CD4-positive, CD25-positive, alpha-beta regulatory T cell (primary cell): ENCODE measurements around the gene CACNB2. TPM values are rescaled to one million over a fixed set of nuclear protein-coding genes. Genes with fewer than 3 reads are reported as not detected.

Experiments
- ATAC-seq, 2 donors: fragments of 150-1000 bp; cut with Tn5 transposase; one replicate each; pipeline ENCODE4 v1.10.0; 2021; ENCODE audit warnings: low read depth in 2 of 2, moderate number of reproducible peaks in 2 of 2, moderate library complexity in 1 of 2
- DNase-seq, 3 donors: peaks; one replicate each; pipeline versions ENCODE4 v3.0.0 to v3.0.0-alpha.2; 2012 to 2022; ENCODE audit warnings: mixed read lengths in 1 of 3
- H3K27ac ChIP-seq: one replicate; pipeline ENCODE4 v1.7.0; 2013; ENCODE audit warnings: mild to moderate bottlenecking, low read length; ENCODE audit not compliant: insufficient read depth, poor library complexity, severe bottlenecking
- H3K27me3 ChIP-seq: one replicate; pipeline ENCODE4 v1.7.0; 2013; ENCODE audit warnings: low read length; ENCODE audit not compliant: control insufficient read depth, insufficient read depth
- H3K36me3 ChIP-seq: one replicate; pipeline ENCODE4 v1.7.0; 2013; ENCODE audit warnings: mild to moderate bottlenecking, low read length, moderate library complexity; ENCODE audit not compliant: control insufficient read depth, insufficient read depth
- H3K4me1 ChIP-seq: 2 replicates; pipeline ENCODE4 v1.7.0; 2013; ENCODE audit warnings: mild to moderate bottlenecking, low read length; ENCODE audit not compliant: insufficient read depth, control insufficient read depth, poor library complexity, severe bottlenecking
- H3K4me3 ChIP-seq: one replicate; pipeline ENCODE4 v1.7.0; 2013; ENCODE audit warnings: low read depth, mild to moderate bottlenecking, low read length, moderate library complexity
- H3K9me3 ChIP-seq, 2 experiments: 1 replicate in 1 of 2; 2 replicates in 1 of 2; pipeline ENCODE4 v1.7.0; 2013; ENCODE audit warnings: low read length in 2 of 2, mild to moderate bottlenecking in 1 of 2, moderate library complexity in 1 of 2; ENCODE audit not compliant: control insufficient read depth in 2 of 2
- H3K27ac Mint-ChIP-seq, 3 donors: one replicate each; pipeline ENCODE4 v1.8.0; 2020 to 2022; ENCODE audit warnings: mild to moderate bottlenecking in 3 of 3, mixed read lengths in 3 of 3, moderate library complexity in 2 of 3
- H3K27me3 Mint-ChIP-seq: one replicate; pipeline ENCODE4 v1.8.0; 2022; ENCODE audit warnings: mild to moderate bottlenecking, mixed read lengths
- H3K36me3 Mint-ChIP-seq: one replicate; pipeline ENCODE4 v1.8.0; 2020; ENCODE audit warnings: mixed read lengths
- H3K4me1 Mint-ChIP-seq, 4 donors: one replicate each; pipeline ENCODE4 v1.8.0; 2020 to 2022; ENCODE audit warnings: mixed read lengths in 4 of 4, mild to moderate bottlenecking in 1 of 4
- H3K4me3 Mint-ChIP-seq, 4 donors: one replicate each; pipeline ENCODE4 v1.8.0; 2020 to 2022; ENCODE audit warnings: mild to moderate bottlenecking in 4 of 4, mixed read lengths in 4 of 4, moderate library complexity in 3 of 4
- H3K9me3 Mint-ChIP-seq, 7 donors: one replicate each; pipeline ENCODE4 v1.8.0; 2020 to 2022; ENCODE audit warnings: mixed read lengths in 7 of 7, mild to moderate bottlenecking in 3 of 7, moderate library complexity in 2 of 7
- polyA plus RNA-seq, 4 donors: library from polyadenylated mRNA; unstranded; fragments of 300-500 nt; fragmentation: Illumina TruSeq; gene quantifications; one replicate each; pipeline ENCODE4 v1.2.3, GENCODE V29; 2021
- total RNA-seq: library from RNA; stranded (reverse); gene quantifications from one replicate; pipeline ENCODE4 v1.2.3, GENCODE V29; 2022

Gene CACNB2
- total and polyA plus RNA-seq, 5 donors from 2014 or later = 0.39 to 0.80 (median 0.49) TPM

DNA sequence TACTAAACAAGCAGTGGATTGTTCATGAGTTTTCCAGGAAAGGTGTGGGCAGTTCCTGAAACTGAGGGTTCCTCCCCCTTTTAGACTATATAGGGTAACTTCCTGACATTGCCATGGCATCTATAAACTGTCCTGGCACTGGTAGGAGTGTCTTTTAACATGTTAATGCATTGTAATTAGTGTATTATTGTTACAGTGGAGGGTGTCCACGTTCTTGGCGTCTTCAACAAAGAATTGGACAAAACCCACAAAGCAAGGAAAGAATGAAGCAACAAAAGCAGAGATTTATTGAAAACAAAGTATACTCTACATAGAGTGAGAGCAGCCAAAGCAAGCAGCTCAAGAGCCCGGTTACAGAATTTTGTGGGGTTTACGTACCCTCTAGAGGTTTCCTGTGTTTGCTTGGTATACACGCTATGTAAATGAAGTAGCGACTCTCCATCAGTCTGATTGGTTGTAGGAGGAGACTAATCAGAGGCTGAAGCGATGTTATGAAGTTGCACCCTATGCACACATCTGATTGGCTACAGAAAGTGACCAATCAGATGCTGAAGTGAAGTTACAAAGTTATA, 335.9 kb downstream of the CACNB2 start:
- Mint-ChIP-seq H3K36me3 (no peaks in the 10 kb centered on the region), H3K27me3 (peaks cover 6% of the 10 kb centered on the region), H3K9me3 (peaks cover 0 to 4% (median 1%) of the 10 kb centered on the region in 7 donors), H3K4me1 (peaks cover 0 to 8% (median 5%) of the 10 kb centered on the region in 4 donors), H3K4me3 (no peak overlapping the region), H3K27ac (no peak overlapping the region)
- no peaks in the 10 kb centered on the region for H3K36me3 ChIP-seq
- ATAC-seq (no peak), DNase-seq (peak in 1 of 3 donors; percentile 79)
- no peak overlapping the region for H3K27ac ChIP-seq
- H3K4me3 ChIP-seq = no peak overlapping the region
- H3K27me3 ChIP-seq = no peaks in the 10 kb centered on the region
- no peaks in the 10 kb centered on the region for H3K4me1 ChIP-seq
- no peaks in the 10 kb centered on the region for H3K9me3 ChIP-seq

DNA sequence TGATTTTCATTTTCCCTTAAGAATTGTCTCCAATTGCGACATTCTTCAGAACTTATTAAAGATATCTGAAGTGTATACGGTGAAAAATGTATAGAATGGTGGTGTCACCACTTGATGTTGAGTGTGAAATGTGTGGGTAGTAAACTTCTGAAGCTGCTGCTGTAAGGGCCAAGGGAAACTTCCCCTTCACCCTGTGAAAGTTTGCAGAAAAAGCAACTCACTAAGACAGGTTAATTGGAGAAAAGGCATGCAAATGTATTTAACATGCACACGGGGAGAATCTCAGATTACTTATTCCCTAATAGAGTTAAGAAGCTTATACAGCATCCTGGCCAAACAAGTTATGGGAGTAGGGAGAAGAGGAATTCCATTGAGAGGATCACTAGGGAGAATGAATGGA, 338.1 kb downstream of the CACNB2 start:
- Histone ChIP-seq H3K4me3 (no peak overlapping the region), H3K27ac (no peak overlapping the region), H3K9me3 (no peaks in the 10 kb centered on the region), H3K36me3 (no peaks in the 10 kb centered on the region), H3K27me3 (no peaks in the 10 kb centered on the region), H3K4me1 (no peaks in the 10 kb centered on the region)
- H3K4me3 Mint-ChIP-seq = no peak overlapping the region
- H3K4me1 Mint-ChIP-seq = no peaks in the 10 kb centered on the region
- no peak for ATAC-seq
- no peaks in the 10 kb centered on the region for H3K36me3 Mint-ChIP-seq
- H3K27me3 Mint-ChIP-seq = no peaks in the 10 kb centered on the region
- H3K27ac Mint-ChIP-seq = peak overlapping the region in 1 of 3 donors; percentile 32
- H3K9me3 Mint-ChIP-seq = peaks cover 0 to 4% (median 0%) of the 10 kb centered on the region in 7 donors
- no peak for DNase-seq

DNA sequence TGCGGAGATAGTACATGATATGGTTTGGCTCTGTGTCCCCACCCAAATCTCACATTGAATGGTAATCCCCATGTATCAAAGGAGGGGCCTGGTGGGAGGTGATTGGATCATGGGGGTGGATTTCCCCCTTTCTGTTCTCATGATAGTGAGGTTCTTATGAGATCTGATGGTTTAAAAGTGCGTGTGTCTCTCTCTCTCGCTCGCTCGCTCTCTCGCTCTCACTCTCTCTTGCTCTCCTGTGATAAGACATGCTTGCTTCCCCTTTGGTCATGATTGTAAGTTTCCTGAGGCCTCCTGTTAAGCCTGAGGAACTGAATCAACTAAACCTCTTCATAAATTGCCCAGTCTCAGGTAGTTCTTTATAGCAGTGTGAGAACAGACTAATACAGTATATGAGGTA, 339.3 kb downstream of the CACNB2 start:
- no peaks in the 10 kb centered on the region for H3K27me3 ChIP-seq
- H3K27ac ChIP-seq = no peak overlapping the region
- Mint-ChIP-seq H3K9me3 (peaks cover 0 to 4% (median 0%) of the 10 kb centered on the region in 7 donors), H3K27me3 (no peaks in the 10 kb centered on the region), H3K36me3 (no peaks in the 10 kb centered on the region), H3K27ac (peak overlapping the region in 1 of 3 donors; percentile 4), H3K4me3 (no peak overlapping the region), H3K4me1 (no peaks in the 10 kb centered on the region)
- no peak overlapping the region for H3K4me3 ChIP-seq
- H3K36me3 ChIP-seq = no peaks in the 10 kb centered on the region
- H3K9me3 ChIP-seq = no peaks in the 10 kb centered on the region
- ATAC-seq (no peak), DNase-seq (no peak)
- H3K4me1 ChIP-seq = no peaks in the 10 kb centered on the region

DNA sequence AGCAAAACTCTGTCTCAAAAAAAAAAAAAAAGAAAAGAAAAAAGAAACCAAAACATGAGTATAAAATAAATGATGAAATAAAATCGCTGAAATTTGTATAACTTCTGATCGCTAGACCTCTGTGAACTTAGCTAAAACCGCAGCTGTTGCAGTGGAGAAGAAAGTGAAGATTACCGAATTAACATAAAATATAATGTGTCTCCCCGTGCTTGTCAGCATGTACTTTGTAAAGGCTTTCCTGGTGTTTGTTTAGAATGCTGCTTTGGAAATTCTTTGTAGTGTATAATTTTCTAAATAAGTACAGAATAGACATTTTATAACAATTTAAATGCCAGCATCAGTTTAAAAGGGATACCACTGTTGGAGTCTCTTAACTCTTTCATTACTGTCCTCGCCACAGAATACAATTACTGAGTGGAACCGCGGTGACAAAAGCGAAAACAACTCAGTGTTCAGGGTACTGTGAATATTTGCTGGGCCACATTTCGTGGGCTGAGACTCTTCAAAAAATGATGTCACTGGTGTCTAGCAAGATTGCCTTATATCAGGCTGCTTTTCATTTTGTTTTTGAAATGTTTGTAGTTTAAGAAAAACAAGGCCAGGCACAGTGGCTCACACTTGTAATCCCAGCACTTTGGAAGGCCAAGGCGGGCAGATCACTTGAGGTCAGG, 343.4 kb downstream of the CACNB2 start:
- no peaks in the 10 kb centered on the region for H3K4me1 Mint-ChIP-seq
- no peak overlapping the region for H3K4me3 Mint-ChIP-seq
- no peaks in the 10 kb centered on the region for H3K27me3 Mint-ChIP-seq
- DNase-seq (no peak), ATAC-seq (no peak)
- no peaks in the 10 kb centered on the region for H3K4me1 ChIP-seq
- no peaks in the 10 kb centered on the region for H3K9me3 ChIP-seq
- no peak overlapping the region for H3K27ac ChIP-seq
- H3K4me3 ChIP-seq = no peak overlapping the region
- H3K9me3 Mint-ChIP-seq = peaks cover 0 to 4% (median 0%) of the 10 kb centered on the region in 7 donors
- H3K27ac Mint-ChIP-seq = no peak overlapping the region
- no peaks in the 10 kb centered on the region for H3K36me3 ChIP-seq
- no peaks in the 10 kb centered on the region for H3K27me3 ChIP-seq
- H3K36me3 Mint-ChIP-seq = no peaks in the 10 kb centered on the region

- H3K27ac ChIP-seq = no peak overlapping the region
- no peaks in the 10 kb centered on the region for H3K4me1 Mint-ChIP-seq
- no peaks in the 10 kb centered on the region for H3K9me3 ChIP-seq
- H3K9me3 Mint-ChIP-seq = peaks cover 0 to 3% (median 0%) of the 10 kb centered on the region in 7 donors
- no peaks in the 10 kb centered on the region for H3K27me3 ChIP-seq
- H3K36me3 Mint-ChIP-seq = no peaks in the 10 kb centered on the region
- H3K4me3 ChIP-seq = no peak overlapping the region
- no peak for ATAC-seq
- no peaks in the 10 kb centered on the region for H3K4me1 ChIP-seq
- H3K27ac Mint-ChIP-seq = no peak overlapping the region
- H3K4me3 Mint-ChIP-seq = no peak overlapping the region
- no peaks in the 10 kb centered on the region for H3K27me3 Mint-ChIP-seq
- no peak for DNase-seq
- H3K36me3 ChIP-seq = no peaks in the 10 kb centered on the region
Measured at GRCh38 chr10:18486438-18486837, 346.2 kb downstream of the CACNB2 start.

DNA sequence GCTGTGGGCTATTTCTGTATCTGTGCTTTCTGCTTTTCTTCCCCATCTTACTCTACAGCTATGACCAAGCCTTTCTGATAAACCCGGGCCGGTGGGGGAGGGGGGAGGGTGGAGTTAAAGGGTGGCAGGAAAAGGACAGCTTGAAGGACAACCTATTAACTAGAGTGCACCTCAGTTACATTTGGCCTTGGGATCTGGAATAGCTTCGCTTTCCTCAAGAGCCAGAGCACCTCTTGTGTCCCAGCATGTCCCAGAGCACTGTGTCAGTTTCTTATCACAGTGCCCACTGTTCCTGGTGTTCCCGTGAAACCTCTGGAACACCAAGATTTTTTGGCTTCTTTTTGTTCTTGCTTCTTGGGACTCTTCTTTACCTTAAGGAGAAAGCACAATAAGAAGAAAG, 350.5 kb downstream of the CACNB2 start:
- Histone ChIP-seq H3K36me3 (no peaks in the 10 kb centered on the region), H3K27me3 (no peaks in the 10 kb centered on the region), H3K4me1 (no peaks in the 10 kb centered on the region), H3K4me3 (no peak overlapping the region), H3K27ac (no peak overlapping the region), H3K9me3 (no peaks in the 10 kb centered on the region)
- Mint-ChIP-seq H3K4me3 (peak overlapping the region in 1 of 4 donors; percentile 59), H3K27me3 (no peaks in the 10 kb centered on the region), H3K36me3 (no peaks in the 10 kb centered on the region), H3K9me3 (peaks cover 0 to 3% (median 0%) of the 10 kb centered on the region in 7 donors), H3K27ac (no peak overlapping the region), H3K4me1 (no peaks in the 10 kb centered on the region)
- ATAC-seq = no peak
- no peak for DNase-seq

- Histone ChIP-seq H3K36me3 (no peaks in the 10 kb centered on the region), H3K9me3 (no peaks in the 10 kb centered on the region), H3K27ac (no peak overlapping the region), H3K4me1 (no peaks in the 10 kb centered on the region), H3K27me3 (no peaks in the 10 kb centered on the region), H3K4me3 (no peak overlapping the region)
- DNase-seq = no peak
- Mint-ChIP-seq H3K27me3 (peaks cover 7% of the 10 kb centered on the region), H3K4me3 (no peak overlapping the region), H3K27ac (no peak overlapping the region), H3K9me3 (no peaks in the 10 kb centered on the region), H3K4me1 (peaks cover 3 to 14% (median 8%) of the 10 kb centered on the region in 4 donors), H3K36me3 (no peaks in the 10 kb centered on the region)
- no peak for ATAC-seq
Measured at GRCh38 chr10:18497806-18498369, 357.7 kb downstream of the CACNB2 start.

DNA sequence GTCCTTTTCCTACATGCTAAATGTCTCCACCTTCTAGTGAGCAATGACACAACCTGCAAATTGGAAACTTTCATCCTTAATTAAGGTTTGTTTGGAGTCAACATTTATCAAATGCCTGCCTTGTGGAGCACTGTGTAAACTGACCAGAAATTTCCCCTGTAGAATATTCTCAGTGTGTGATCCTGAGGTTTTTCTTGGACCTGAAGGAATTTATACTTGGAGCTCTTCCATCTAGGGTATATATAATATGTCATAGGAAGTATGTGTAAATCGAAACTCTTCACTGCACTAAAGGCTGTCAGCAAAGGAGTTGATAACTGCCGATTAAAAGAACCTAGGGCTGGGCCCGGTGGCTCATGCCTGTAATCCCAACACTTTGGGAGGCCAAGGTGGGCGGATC, 358.8 kb downstream of the CACNB2 start:
- Histone ChIP-seq H3K27me3 (no peaks in the 10 kb centered on the region), H3K36me3 (no peaks in the 10 kb centered on the region), H3K4me3 (no peak overlapping the region), H3K27ac (no peak overlapping the region), H3K9me3 (no peaks in the 10 kb centered on the region), H3K4me1 (no peaks in the 10 kb centered on the region)
- DNase-seq (no peak), ATAC-seq (no peak)
- H3K4me3 Mint-ChIP-seq = no peak overlapping the region
- H3K4me1 Mint-ChIP-seq = peaks cover 3 to 17% (median 8%) of the 10 kb centered on the region in 4 donors
- no peaks in the 10 kb centered on the region for H3K36me3 Mint-ChIP-seq
- H3K27me3 Mint-ChIP-seq = peaks cover 7% of the 10 kb centered on the region
- H3K9me3 Mint-ChIP-seq = no peaks in the 10 kb centered on the region
- H3K27ac Mint-ChIP-seq = no peak overlapping the region
